ENCODE results near the gene CCDC152.

The CCDC152 gene

DNA sequence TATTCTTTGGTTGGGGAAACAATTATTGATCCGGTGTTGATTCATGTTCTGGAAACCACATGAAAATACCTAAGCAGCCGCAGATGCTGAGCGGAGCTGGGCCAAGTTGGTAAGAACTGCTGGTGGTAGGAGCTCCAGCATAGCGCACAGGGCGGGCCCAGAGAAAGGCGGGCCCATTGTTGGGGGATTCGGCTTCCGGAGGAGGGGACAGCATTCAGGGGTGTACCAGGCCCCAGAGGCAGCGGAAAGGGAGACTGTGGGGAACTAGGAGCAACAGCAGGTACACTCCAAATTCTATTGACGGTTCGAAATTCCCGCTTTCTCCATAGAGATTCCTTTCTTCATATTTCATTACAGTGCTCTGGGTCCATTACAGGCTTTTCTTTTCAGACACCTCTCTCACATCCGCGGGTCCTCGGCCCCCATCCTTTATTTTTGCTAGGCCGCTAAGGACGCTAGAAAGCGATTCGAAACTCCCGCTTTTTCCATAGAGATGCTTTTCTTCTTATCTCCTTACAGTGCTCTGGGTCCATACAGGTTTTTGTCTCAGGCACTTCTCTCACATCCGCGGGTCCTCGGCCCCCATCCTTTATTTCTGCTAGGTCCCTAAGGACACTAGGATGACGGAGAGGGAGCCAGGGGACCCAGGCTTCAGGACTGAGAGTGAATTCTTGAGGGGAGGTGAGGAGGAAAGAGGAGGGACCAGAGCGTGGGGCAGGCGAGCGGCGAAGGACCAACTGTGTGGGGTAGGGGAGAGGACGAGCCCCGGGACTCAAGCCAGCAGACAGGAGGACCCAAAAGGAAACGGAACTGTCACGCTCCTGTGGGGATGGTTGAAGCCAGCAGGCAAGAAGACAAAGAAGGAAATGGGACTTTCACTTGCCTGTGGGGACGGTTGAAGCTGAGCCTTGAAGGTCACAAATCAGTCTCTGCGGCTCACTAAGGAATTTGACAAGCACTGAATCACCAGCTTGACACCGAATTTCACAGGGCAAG lies at the start of gene CCDC152:
Gene CCDC152 (plus strand): TSS at position 213 of the 996 bp plus-strand sequence. CDS start 2,304 bp downstream, outside the sequence.
- TF ChIP-seq, protein P1, sequence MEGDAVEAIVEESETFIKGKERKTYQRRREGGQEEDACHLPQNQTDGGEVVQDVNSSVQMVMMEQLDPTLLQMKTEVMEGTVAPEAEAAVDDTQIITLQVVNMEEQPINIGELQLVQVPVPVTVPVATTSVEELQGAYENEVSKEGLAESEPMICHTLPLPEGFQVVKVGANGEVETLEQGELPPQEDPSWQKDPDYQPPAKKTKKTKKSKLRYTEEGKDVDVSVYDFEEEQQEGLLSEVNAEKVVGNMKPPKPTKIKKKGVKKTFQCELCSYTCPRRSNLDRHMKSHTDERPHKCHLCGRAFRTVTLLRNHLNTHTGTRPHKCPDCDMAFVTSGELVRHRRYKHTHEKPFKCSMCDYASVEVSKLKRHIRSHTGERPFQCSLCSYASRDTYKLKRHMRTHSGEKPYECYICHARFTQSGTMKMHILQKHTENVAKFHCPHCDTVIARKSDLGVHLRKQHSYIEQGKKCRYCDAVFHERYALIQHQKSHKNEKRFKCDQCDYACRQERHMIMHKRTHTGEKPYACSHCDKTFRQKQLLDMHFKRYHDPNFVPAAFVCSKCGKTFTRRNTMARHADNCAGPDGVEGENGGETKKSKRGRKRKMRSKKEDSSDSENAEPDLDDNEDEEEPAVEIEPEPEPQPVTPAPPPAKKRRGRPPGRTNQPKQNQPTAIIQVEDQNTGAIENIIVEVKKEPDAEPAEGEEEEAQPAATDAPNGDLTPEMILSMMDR (IDR thresholded peaks at IDR 0.05), result no peak

GRCh38 chr5:42715785-42716184 lies 40.8 kb upstream of the CCDC152 start:
- TF ChIP-seq, protein P1 (IDR thresholded peaks at IDR 0.05), result no peak

DNA sequence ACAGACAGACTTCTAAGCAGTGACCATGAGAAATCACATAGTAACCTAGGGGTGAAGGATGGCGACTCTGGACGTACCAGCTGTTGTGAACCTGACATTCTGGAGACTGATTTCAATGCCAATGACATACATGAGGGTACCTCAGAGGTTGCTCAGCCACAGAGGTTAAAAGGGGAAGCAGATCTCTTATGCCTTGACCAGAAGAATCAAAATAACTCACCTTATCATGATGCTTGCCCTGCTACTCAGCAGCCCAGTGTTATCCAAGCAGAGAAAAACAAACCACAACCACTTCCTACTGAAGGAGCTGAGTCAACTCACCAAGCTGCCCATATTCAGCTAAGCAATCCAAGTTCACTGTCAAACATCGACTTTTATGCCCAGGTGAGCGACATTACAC lies 38.0 kb upstream of the CCDC152 start:
- TF ChIP-seq, protein P1 (IDR thresholded peaks at IDR 0.05), result no peak

DNA sequence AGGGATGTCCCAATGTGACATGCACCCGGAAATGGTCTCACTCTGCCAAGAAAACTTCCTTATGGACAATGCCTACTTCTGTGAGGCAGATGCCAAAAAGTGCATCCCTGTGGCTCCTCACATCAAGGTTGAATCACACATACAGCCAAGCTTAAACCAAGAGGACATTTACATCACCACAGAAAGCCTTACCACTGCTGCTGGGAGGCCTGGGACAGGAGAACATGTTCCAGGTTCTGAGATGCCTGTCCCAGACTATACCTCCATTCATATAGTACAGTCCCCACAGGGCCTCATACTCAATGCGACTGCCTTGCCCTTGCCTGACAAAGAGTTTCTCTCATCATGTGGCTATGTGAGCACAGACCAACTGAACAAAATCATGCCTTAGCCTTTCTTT lies 37.6 kb upstream of the CCDC152 start:
- TF ChIP-seq, protein P1 (IDR thresholded peaks at IDR 0.05), result no peak

GRCh38 chr5:42720251-42720650 lies 36.4 kb upstream of the CCDC152 start:
- TF ChIP-seq, protein P1 (IDR thresholded peaks at IDR 0.05), result no peak

- TF ChIP-seq, protein P1 (IDR thresholded peaks at IDR 0.05), result no peak
These were observed 35.1 kb upstream of the CCDC152 start for GRCh38 chr5:42721484-42721883.

DNA sequence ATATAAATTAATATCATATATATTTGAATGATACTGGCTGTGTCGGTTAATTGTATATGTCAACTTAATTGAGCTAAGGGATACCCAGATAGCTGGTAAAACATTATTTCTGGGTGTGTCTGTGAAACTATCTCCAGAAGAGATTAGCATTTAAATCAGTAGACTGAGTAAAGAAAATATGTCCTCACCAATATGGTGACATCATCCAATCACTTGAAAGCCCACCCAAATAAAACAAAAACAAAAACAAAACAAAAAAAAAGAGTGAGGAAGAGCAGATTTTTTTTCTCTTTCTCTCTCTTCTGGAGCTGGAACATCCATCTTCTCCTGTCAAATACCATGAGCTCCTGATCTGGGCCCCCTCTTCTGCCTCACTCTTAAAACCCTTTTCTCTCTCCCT lies 15.7 kb upstream of the CCDC152 start:
- TF ChIP-seq, protein P1 (IDR thresholded peaks at IDR 0.05), result no peak

All from LNCAP (cell line).